Endothelial cell of hepatic sinusoid (primary cell): ENCODE results near the gene KRTAP19-4.
"Not testable (repeated sequence)": the region's sequence is repeated elsewhere in the genome, so short reads cannot be mapped to it uniquely, and the experiment has no call there.

Experiments
- in situ Hi-C: cut with HindIII; loops from 2 replicates; pipeline ENCODE4 v1.10.0; 2017; ENCODE audit warnings: low sequenced_read_pairs

Gene KRTAP19-4, protein sequence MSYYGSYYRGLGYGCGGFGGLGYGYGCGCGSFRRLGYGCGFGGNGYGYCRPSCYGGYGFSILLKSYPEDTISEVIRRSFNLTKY

DNA sequence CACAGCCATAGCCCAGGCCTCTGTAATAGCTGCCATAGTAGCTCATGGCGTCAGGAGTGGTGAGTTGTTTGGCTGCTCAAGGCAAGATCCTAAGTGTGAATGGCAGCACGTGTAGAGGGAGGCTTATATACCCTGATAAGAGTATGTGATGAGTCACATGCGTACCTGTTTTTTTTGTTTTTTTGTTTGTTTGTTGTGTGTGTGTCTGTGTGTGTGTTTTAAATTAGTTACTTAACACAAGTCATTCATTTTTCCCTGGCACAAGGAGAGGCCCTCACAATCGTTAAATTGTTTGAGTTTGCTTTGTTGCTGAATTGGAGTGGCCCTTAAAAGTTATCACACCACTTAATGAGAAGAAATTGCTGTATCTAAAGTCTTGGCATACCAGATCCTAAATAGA is at the start of gene KRTAP19-4:
Gene KRTAP19-4 (minus strand): TSS at position 101 of the 400 bp plus-strand sequence. CDS start 55 bp downstream, at position 46.
- in situ Hi-C loops: no loop called here

GRCh38 chr21:30541764-30542163 is 44.8 kb upstream of the KRTAP19-4 start, which contains the start of gene KRTAP19-6:
TSS of gene KRTAP19-6 (minus strand) at chr21:30541864. CDS start at chr21:30541833, 31 bp downstream.
- in situ Hi-C loops: no loop called here

DNA sequence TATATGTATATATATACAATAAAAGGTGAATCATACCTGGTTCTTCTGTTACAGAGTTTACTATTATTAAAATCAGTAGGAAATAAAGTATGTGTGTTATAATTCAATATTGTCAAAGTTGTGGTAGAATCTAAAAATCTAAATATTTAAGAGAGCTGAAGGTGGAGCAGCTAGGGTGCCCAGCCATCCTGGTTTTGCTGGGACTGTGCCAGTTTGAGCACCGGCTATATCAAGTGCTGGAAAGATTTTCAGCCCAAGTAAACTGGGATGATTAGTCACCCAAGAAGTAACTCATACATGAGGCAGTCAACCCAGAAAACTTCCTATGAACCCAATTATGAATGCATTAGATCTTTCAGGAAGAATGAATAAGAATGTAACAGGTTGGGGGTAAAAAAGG is 21.9 kb upstream of the KRTAP19-4 start:
- in situ Hi-C loops: no loop called here

- in situ Hi-C loops: no loop called here
Measured at GRCh38 chr21:30515681-30516080, 18.7 kb upstream of the KRTAP19-4 start.

DNA sequence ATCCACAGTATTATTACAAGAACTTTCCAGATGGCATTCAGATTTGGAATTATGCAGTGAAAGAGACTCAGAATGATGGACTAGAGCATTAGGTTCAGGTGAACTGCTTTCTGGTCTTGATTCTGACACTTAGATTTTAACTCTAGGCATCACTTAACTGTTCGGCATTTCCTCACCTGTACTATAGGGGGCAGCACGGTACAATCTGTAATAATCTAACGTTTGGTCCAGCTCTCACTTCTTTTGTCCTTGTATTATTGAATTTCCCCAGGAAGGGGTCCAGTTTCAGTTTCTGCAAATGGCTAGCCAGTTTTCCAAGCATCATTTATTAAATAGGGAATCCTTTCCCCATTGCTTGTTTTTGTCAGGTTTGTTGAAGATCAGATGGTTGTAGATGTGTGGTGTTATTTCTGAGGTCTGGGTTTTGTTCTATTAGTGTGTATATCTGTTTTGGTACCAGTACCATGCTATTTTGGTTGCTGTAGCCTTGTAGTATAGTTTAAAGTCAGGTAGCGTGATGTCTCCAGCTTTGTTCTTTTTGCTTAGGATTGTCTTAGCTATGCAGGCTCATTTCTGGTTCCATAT is 8.7 kb upstream of the KRTAP19-4 start:
- in situ Hi-C loops: not testable (repeated sequence)

DNA sequence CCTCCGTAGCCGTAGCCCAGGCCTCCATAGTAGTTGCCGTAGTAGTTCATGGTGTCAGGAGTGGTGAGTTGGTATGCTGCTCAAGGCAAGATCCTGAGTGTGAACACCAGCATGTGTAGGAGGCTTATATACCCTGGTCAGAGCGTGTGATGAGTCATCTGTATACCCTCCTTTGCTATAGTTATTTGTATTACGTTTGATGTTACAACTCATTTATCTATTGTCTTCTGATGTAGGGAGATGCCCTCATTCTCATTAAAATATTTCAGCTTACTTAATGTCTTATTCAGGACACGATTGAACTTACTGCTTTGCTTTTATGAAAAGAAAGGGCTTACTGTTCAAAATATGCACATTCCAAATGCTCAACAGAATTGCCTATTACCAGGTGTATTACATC is 5.1 kb upstream of the KRTAP19-4 start, which contains the start of gene KRTAP19-5:
Gene KRTAP19-5 (minus strand): TSS at position 101 of the 400 bp plus-strand sequence. CDS start 51 bp downstream, at position 50.
- in situ Hi-C loops: no loop called here

DNA sequence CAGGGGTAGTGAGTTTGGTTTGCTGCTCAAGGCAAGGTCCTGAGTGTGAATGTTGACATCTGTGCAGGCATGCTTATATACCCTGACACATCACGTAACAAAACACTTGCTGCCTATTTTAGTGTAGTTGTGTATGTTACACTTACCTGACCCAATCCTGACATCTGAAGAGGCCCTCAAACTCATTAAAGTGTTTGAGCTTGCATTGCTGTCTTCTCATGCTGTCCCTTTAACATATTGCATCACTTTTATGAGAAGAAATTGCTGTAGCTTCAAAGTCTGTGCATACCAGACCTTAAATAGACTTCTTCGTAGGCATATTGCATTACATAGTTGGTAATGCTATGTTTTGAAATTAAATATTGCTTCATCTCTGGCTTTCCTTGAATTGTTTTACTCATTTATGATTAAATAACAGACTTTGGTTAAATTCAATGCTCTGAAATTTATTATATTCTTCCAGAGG is 5.0 kb downstream of the KRTAP19-4 start, which contains the start of gene KRTAP19-3:
Gene KRTAP19-3 (minus strand): TSS at position 51 of the 466 bp plus-strand sequence. CDS start 56 bp downstream, outside the sequence.
- in situ Hi-C loops: no loop called here

GRCh38 chr21:30487336-30487735 is 9.6 kb downstream of the KRTAP19-4 start, which contains the start of gene KRTAP19-2:
TSS of gene KRTAP19-2 (minus strand) at chr21:30487436. CDS start at chr21:30487348, 88 bp downstream.
- in situ Hi-C loops: no loop called here

DNA sequence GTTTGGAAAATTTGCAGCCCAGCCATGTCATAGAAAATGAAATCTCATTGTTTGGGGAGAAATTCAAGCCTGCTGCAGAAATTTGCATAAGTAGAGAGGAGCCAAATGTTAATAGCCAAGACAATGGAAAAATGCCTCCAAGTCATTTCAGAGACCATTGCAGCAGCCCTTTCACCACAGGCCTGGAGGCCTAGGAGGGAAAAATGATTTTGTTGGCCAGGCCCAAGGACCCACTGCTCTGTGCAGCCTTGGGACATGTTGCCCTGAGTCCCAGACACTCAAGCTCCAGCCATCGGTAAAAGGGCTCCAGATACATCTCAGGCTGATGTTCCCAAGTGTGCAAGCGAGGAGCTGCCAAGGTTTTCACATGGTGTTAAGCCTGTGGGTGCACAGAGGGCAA is 10.8 kb downstream of the KRTAP19-4 start:
- in situ Hi-C loops: no loop called here

- in situ Hi-C loops: no loop called here
Measured at GRCh38 chr21:30482130-30482529, 14.8 kb downstream of the KRTAP19-4 start.

DNA sequence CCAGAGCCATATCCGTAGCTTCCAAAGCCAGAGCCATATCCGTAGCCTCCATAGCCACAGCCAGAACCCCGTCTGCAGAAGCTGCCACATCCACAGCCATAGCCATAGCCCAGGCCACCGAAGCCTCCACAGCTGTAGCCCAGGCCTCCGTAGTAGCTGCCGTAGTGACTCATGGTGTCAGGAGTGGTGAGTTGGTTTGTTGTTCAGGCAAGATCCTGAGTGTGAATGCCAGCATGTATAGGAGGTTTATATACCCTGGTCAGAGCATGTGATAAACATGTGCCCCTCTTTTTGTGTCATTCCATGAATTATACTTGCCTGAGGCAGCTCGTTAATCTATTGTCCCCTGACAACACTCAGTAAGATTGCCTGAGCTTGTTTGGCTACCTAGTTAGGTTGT is 16.8 kb downstream of the KRTAP19-4 start, which contains the start of gene KRTAP19-1:
Gene KRTAP19-1 (minus strand): TSS at position 223 of the 400 bp plus-strand sequence. CDS start 50 bp downstream, at position 173.
- in situ Hi-C loops: no loop called here

DNA sequence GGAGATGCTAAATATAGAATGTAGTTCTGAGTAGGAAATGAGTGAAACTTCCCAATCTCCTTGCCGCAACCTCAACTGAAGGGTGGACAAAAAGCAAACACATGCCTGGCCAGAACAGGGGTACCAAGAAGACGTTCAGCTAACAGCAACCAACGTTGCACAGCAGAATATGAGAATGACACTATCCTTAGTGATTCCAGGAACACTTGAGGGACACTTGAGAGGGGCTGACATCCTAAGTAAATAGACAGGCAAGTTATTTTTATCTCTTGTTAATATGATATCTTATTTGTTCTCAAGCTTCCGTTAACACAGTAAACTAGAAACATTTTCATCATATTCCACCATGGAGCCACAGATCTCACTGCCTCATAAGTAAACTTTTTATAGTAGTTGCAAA is 17.7 kb downstream of the KRTAP19-4 start:
- in situ Hi-C loops: no loop called here

DNA sequence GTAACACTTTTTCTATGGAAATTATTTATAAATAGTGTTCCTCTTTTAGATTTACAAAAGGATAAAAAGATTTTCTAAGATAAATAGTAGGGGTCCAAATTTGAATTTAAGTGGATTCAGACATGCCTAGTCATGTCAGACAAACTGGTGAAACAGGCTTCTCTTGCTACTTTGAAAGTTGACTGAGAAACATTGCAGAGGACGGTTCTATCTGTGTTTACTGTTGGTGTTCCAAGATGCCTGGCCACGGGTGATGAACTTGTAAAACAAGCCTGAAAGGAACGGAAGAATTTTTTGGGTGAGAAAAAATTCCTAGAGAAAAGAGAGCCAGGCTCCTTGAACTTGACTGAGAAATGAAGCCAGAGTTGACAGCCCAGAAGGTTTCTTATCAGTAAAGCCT is 19.0 kb downstream of the KRTAP19-4 start:
- in situ Hi-C loops: no loop called here

DNA sequence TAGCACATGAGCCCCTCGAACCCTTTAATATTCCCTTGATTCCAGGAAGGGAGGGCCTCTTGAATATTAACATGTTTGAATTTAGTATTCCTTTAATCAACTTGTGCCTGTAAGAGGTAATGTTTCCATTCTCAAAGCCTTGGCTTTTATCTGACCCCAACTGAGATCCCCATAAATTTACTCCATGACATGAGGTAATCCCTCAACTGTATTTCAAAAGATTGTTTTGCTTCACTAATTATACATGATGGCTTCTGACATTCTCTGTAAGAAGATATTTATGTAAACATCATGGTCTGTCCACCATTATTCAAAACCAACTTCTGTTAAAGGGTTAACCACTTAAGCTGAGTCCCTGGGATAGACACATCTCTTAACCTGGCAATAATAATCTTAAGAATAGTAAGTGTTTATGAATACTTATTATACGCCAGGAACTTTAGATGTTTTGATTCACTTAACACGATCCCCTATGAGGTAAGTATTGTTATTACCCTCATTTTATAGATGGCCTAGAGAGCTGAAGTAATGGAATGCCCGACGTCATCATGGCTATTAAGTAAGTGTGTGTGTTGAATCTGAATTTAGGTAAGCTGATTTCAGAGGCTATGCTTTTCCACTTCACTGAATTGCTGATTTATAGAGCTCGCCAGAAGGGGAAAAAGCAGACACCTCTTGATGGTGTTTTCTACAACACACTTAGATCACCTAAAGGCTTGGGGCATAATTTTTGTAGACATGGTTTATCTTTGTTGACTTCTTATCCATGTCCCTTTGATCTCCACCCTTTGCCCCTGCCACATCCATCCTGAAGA is 27.9 kb downstream of the KRTAP19-4 start:
- in situ Hi-C loops: no loop called here

GRCh38 chr21:30463713-30464112 is 33.3 kb downstream of the KRTAP19-4 start:
- in situ Hi-C loops: no loop called here

GRCh38 chr21:30448514-30448913 is 48.5 kb downstream of the KRTAP19-4 start:
- in situ Hi-C loops: no loop called here

DNA sequence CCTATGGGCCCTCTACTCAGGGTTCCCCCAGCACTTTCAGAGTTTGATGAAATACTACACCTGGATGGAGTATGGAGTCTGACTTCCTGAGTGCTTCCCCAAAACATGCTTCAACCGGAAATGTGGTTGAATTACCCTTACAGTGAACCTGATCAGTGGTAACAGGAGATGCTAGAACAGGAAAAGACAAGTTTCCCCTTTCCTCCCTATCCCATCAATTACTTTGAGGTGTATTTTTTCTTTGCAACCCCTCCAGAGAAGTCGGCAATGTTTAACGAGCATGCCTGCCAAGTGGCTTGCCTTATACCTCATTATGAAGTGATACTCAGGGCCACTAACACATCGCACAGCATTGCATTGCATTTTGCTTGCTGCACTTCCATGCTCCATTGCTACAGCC is 49.9 kb downstream of the KRTAP19-4 start:
- in situ Hi-C loops: no loop called here
